Activated naive CD4-positive, alpha-beta T cell treated with anti-CD3 and anti-CD28 coated beads for 36 hours (primary cell): Measurements from ENCODE around the gene PCNX1. TPM values are rescaled to one million over a fixed set of nuclear protein-coding genes. Genes with fewer than 3 reads are reported as not detected.
"Not testable (repeated sequence)": the region's sequence is repeated elsewhere in the genome, so short reads cannot be mapped to it uniquely, and the experiment has no call there.

Source experiments
- CTCF ChIA-PET: fragments of 350-600 bp; sonication (Branson Sonifier 250); formaldehyde crosslinking; loops from one replicate; lab custom pipeline; 2021; ENCODE audit warnings: antibody characterized with exemption; lab: Charles Lee
- DNase-seq: peaks from one replicate; pipeline ENCODE4 v3.0.0-alpha.2; 2020
- H3K27ac Mint-ChIP-seq: one replicate; pipeline ENCODE4 v1.8.0; 2021; ENCODE audit warnings: mild to moderate bottlenecking, mixed read lengths
- H3K27me3 Mint-ChIP-seq: one replicate; pipeline ENCODE4 v1.8.0; 2021; ENCODE audit warnings: low read depth, mixed read lengths
- H3K36me3 Mint-ChIP-seq: one replicate; pipeline ENCODE4 v1.8.0; 2021; ENCODE audit warnings: low read depth, mixed read lengths
- H3K4me1 Mint-ChIP-seq: one replicate; pipeline ENCODE4 v1.8.0; 2021; ENCODE audit warnings: low read depth, mixed read lengths
- H3K4me3 Mint-ChIP-seq: one replicate; pipeline ENCODE4 v1.8.0; 2021; ENCODE audit warnings: mild to moderate bottlenecking, moderate library complexity, mixed read lengths
- H3K9me3 Mint-ChIP-seq: one replicate; pipeline ENCODE4 v1.8.0; 2021; ENCODE audit warnings: mixed read lengths
- intact Hi-C: fragments of 100-400 bp; cut with micrococcal nuclease; formaldehyde crosslinking; loops from one replicate; pipeline ENCODE4 v1.15.1; 2023
- total RNA-seq, 2 experiments: library from RNA; stranded (reverse); gene quantifications; one replicate each; pipeline ENCODE4 v1.2.3, GENCODE V29; 2021

The PCNX1 gene
- 10 to 100 TPM; 51.9 to 63.1 TPM for total RNA-seq

DNA sequence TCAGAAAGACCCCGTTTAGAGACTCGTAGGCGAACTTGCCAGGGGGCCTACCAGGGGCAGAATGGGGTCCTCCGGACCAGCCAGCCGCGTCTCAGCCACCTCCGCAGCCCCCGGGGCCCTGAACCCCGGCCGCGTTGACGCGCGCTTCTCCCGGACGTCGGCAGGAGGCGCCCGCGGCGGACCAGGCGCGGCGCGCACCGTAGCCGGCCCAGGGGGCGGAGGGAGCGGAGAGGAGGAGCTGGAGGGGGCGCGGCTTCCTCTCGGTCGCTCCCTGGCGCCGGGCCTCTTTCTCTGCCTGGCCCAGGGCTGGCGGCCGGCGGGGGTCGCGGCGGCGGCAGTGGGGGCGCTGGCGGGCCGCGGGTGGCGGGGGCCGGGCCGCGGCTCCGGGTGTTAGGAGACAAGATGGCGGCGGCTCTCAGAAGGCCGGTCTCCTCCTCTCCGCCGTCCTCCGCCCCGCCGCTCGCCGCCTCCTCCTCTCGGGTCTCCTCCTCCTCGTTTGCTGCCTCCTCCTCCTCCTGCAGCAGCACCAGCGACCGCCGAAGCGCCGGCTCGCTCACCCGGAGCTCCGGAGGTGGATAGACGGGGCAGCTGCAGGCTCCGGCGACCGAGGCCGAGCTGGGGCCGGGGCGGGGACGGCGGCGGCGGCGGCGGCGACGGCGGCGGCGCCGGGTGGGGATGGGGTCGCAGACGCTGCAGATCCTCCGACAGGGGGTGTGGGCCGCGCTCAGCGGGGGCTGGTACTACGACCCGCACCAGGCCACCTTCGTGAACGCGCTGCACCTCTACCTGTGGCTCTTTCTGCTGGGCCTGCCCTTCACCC, at the start of gene PCNX1:
PCNX1 (plus strand) TSS at position 284 of the 820 bp plus-strand sequence; CDS start at position 676, 392 bp downstream.
- H3K4me1 Mint-ChIP-seq, result peaks cover 74% of the 10 kb centered on the region
- peak within 1 kb of the TSS; percentile 81 for H3K4me3 Mint-ChIP-seq
- peak within 1 kb of the TSS; percentile 91 for H3K27ac Mint-ChIP-seq
- H3K36me3 Mint-ChIP-seq, result peaks cover 10% of the 10 kb centered on the region
- intact Hi-C loops, result loop anchor here (1.0 to 5.0 kb wide), 9 partner anchors 20 to 415 kb away; partner anchors contain the start of genes MED6 and SIPA1L1
- H3K9me3 Mint-ChIP-seq, result no peaks in the 10 kb centered on the region
- DNase-seq, result peak; percentile 87
- CTCF ChIA-PET, result interaction anchor here (0.6 to 6.7 kb wide), 26 partner anchors 10 to 883 kb away, joined by 3 to 84 read pairs (median 5); no protein-coding TSS in a partner anchor
- H3K27me3 Mint-ChIP-seq, result no peaks in the 10 kb centered on the region

DNA sequence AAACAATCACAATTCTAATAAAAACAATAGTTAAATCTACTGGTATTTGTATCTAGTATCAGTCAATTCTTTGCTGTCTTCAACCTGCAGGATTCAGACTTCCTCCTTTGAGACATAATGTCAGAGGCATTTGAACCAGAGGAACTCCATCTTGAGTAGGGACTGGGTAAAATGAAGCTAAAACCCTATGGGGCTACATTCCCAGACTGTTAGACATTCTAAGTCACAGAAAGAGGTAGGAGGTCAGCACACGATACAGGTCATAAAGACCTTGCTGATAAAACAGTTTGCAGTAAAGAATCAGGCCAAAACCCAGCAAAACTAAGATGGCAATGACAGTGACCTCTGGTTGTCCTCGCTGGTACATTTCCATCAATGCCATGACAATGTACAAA, 49.8 kb upstream of the PCNX1 start:
- CTCF ChIA-PET, result no interaction called here

DNA sequence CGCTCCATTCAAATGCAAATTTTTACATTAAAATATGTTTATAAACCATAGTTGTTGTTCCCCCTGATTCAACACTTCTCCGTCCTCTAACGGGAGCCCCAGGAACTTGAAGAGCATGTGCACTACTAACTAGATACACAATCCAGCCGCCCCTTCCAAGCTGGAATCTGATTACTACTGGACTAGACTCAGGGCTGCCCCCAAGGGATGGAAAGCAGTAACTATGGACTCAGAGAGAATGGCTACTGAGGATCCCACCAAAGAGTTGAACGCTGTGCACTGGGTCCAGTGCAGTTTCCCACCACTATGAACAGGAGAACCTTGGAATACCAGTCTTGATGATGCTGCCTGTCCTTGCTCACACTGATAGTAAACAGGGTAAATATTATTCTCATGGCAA, 48.6 kb upstream of the PCNX1 start:
- Mint-ChIP-seq H3K4me3 (no peak overlapping the region), H3K4me1 (peaks cover 8% of the 10 kb centered on the region), H3K9me3 (no peaks in the 10 kb centered on the region), H3K27ac (no peak overlapping the region), H3K36me3 (no peaks in the 10 kb centered on the region), H3K27me3 (no peaks in the 10 kb centered on the region)
- no peak for DNase-seq
- intact Hi-C loops, result no loop called here
- CTCF ChIA-PET, result interaction anchor here (0.7 kb wide), 1 partner anchor 15 kb away, joined by 3 read pairs; no protein-coding TSS in a partner anchor

More for the DNA sequence above, 49.8 kb upstream of the PCNX1 start:
- H3K4me1 Mint-ChIP-seq, result peaks cover 8% of the 10 kb centered on the region
- H3K36me3 Mint-ChIP-seq, result no peaks in the 10 kb centered on the region
- intact Hi-C loops, result loop anchor here (2.0 kb wide), 1 partner anchor 29 kb away; no protein-coding TSS in a partner anchor
- H3K27me3 Mint-ChIP-seq, result no peaks in the 10 kb centered on the region
- H3K9me3 Mint-ChIP-seq, result no peaks in the 10 kb centered on the region
- no peak overlapping the region for H3K27ac Mint-ChIP-seq
- H3K4me3 Mint-ChIP-seq, result no peak overlapping the region
- no peak for DNase-seq

DNA sequence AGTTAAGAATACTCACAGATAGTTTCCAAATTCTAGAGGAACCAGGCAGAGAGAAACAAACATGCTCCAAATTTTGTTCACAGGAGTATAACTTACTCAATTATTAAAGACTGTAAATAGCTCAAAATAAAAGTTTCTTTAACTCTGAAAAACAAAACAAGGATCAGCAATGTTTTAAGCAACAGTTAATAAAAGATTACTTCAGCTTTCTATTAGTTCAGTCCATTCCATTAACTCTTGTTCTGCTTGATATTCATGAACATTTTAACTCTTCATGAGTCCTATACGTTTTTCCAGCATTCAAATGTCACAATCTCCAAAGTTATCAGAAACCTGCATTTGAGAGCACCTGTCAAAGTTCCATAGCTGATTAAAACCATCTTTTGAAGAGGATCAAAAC, 40.3 kb upstream of the PCNX1 start:
- H3K27me3 Mint-ChIP-seq, intact Hi-C loops, H3K4me3 Mint-ChIP-seq, H3K27ac Mint-ChIP-seq, H3K4me1 Mint-ChIP-seq, DNase-seq, H3K36me3 Mint-ChIP-seq: not testable (repeated sequence)
- CTCF ChIA-PET, result interaction anchor here (0.8 to 1.2 kb wide), 2 partner anchors 35 to 49 kb away, joined by 3 to 5 read pairs; no protein-coding TSS in a partner anchor
- H3K9me3 Mint-ChIP-seq, result peaks cover 19% of the 10 kb centered on the region

GRCh38 chr14:70871001-70871400, 36.3 kb upstream of the PCNX1 start:
- peaks cover 8% of the 10 kb centered on the region for H3K36me3 Mint-ChIP-seq
- H3K27ac Mint-ChIP-seq, result no peak overlapping the region
- H3K27me3 Mint-ChIP-seq, result no peaks in the 10 kb centered on the region
- intact Hi-C loops, result loop anchor here (5.0 kb wide), 1 partner anchor 36 kb away; the partner anchor contains the start of gene PCNX1
- H3K9me3 Mint-ChIP-seq, result peaks cover 19% of the 10 kb centered on the region
- H3K4me1 Mint-ChIP-seq, result peaks cover 20% of the 10 kb centered on the region
- no peak overlapping the region for H3K4me3 Mint-ChIP-seq
- no peak for DNase-seq
- CTCF ChIA-PET, result interaction anchor here (1.1 to 1.7 kb wide), 2 partner anchors 35 to 53 kb away, joined by 4 to 11 read pairs; no protein-coding TSS in a partner anchor

DNA sequence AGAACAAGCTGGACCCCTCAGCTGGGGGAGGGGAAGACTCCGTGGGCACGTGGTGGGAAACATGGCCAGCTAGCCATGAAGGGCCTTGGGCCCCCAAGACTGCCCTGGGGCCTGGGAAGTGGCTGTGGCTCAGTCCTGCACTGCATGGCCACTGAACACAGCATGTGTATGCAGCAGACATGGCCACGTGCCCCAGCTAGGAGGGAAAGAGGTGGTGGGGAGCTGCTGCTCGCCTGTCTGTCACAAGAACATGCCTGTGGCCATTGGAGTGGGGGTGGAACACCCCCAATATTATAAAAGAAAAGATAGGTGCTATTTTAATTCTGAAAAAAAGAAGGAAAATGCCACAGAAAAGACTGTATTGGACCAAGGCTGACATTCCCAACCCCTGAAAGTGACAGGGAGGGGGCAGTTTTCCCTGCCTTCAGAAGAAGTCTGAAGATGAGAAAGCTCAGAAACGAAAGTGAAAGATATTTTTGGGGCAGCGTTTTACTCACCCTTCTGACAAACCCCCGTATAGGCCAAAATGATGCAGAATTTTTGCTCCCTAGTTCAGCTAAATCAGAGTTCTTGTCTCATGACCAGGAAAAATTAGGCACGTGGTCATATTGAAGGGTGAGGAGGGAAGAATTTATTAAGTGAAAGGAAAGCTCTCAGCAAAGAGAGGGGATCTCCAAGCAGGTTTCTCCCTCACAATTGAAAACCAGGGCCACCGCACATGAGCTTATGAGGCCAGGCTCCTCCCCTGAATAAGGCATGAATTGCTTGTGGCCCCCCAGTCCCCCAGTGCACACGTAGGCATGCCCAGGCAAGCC, 35.2 kb upstream of the PCNX1 start:
- no peak for DNase-seq
- peak overlapping the region; percentile 59 for H3K27ac Mint-ChIP-seq
- H3K36me3 Mint-ChIP-seq, result peaks cover 8% of the 10 kb centered on the region
- H3K9me3 Mint-ChIP-seq, result peaks cover 17% of the 10 kb centered on the region
- H3K4me1 Mint-ChIP-seq, result peaks cover 20% of the 10 kb centered on the region
- peak overlapping the region; percentile 58 for H3K4me3 Mint-ChIP-seq
- no peaks in the 10 kb centered on the region for H3K27me3 Mint-ChIP-seq
- CTCF ChIA-PET, result interaction anchor here (0.7 to 1.7 kb wide), 6 partner anchors 11 to 387 kb away, joined by 3 to 11 read pairs (median 4); no protein-coding TSS in a partner anchor
- intact Hi-C loops, result loop anchor here (1.0 to 5.0 kb wide), 2 partner anchors 14 to 35 kb away; partner anchors contain the start of gene PCNX1

GRCh38 chr14:70872678-70873020, 34.6 kb upstream of the PCNX1 start:
- H3K36me3 Mint-ChIP-seq, result peaks cover 8% of the 10 kb centered on the region
- intact Hi-C loops, result loop anchor here (1.0 to 5.0 kb wide), 2 partner anchors 14 to 35 kb away; partner anchors contain the start of gene PCNX1
- peak overlapping the region; percentile 59 for H3K27ac Mint-ChIP-seq
- peak overlapping the region; percentile 58 for H3K4me3 Mint-ChIP-seq
- H3K9me3 Mint-ChIP-seq, result peaks cover 16% of the 10 kb centered on the region
- DNase-seq, result no peak
- H3K27me3 Mint-ChIP-seq, result no peaks in the 10 kb centered on the region
- CTCF ChIA-PET, result interaction anchor here (1.0 to 1.7 kb wide), 5 partner anchors 11 to 82 kb away, joined by 3 to 11 read pairs (median 4); no protein-coding TSS in a partner anchor
- H3K4me1 Mint-ChIP-seq, result peaks cover 20% of the 10 kb centered on the region

DNA sequence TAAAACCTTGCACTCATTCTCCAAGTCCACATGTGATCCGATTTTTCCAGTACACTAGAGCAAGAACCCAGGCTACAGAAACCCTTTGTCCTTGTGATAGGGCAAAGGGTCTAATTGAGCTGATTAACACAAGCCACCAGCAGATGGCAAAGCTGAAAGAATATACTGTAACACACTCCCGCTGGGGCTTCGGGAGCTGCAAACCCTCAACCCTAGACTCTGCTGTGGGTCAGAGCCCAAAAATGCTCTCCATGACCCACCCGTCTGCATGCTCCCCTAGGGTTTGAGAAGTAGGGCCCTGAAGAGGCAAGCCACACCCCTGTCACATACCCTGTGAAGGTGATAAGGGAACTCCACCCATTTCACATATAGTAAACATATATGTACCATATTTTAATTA, 33.6 kb upstream of the PCNX1 start:
- Mint-ChIP-seq H3K27me3 (no peaks in the 10 kb centered on the region), H3K27ac (no peak overlapping the region), H3K4me3 (no peak overlapping the region), H3K9me3 (peaks cover 16% of the 10 kb centered on the region), H3K4me1 (peaks cover 20% of the 10 kb centered on the region), H3K36me3 (peaks cover 6% of the 10 kb centered on the region)
- intact Hi-C loops, result loop anchor here (5.0 kb wide), 1 partner anchor 34 kb away; the partner anchor contains the start of gene PCNX1
- CTCF ChIA-PET, result interaction anchor here (0.7 to 2.3 kb wide), 6 partner anchors 9 to 82 kb away, joined by 3 to 9 read pairs (median 4); partner anchors contain the start of gene PCNX1
- DNase-seq, result peak; percentile 32

- H3K27me3 Mint-ChIP-seq, H3K36me3 Mint-ChIP-seq, H3K9me3 Mint-ChIP-seq, H3K4me3 Mint-ChIP-seq, H3K27ac Mint-ChIP-seq, CTCF ChIA-PET, DNase-seq, intact Hi-C loops: not testable (repeated sequence)
- H3K4me1 Mint-ChIP-seq, result peaks cover 20% of the 10 kb centered on the region
Observed at GRCh38 chr14:70875811-70876460, 31.3 kb upstream of the PCNX1 start.

GRCh38 chr14:70879448-70879847, 27.8 kb upstream of the PCNX1 start:
- DNase-seq, result no peak
- Mint-ChIP-seq H3K36me3 (no peaks in the 10 kb centered on the region), H3K4me1 (peaks cover 31% of the 10 kb centered on the region), H3K4me3 (no peak overlapping the region), H3K27me3 (peaks cover 2% of the 10 kb centered on the region), H3K9me3 (no peaks in the 10 kb centered on the region), H3K27ac (no peak overlapping the region)
- CTCF ChIA-PET, result interaction anchor here (1.2 to 9.7 kb wide), 2 partner anchors 26 to 62 kb away, joined by 3 to 84 read pairs; partner anchors contain the start of gene PCNX1
- intact Hi-C loops, result no loop called here

DNA sequence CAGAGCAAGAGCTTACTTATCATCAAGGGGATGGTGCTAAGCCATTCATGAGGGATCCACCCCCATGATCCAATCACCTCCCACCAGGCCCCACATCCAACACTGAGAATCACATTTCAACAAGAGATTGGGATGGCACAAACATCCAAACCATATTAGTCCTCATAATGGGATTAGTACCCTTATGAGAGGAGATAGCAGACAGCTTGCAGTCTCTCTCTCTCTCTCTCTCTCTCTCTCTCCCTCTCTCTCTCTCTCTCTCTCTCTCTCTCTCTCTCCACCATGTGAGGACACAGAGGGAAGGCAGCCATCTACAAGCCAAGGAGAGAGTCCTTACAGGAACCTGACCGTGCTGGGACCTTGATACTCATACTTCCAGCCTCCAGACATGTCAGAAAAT, 26.4 kb upstream of the PCNX1 start:
- not testable (repeated sequence) for H3K27me3 Mint-ChIP-seq, H3K27ac Mint-ChIP-seq, H3K9me3 Mint-ChIP-seq, H3K4me3 Mint-ChIP-seq, DNase-seq, H3K36me3 Mint-ChIP-seq
- peaks cover 46% of the 10 kb centered on the region for H3K4me1 Mint-ChIP-seq
- intact Hi-C loops, result loop anchor here (10.0 kb wide), 1 partner anchor 444 kb away; the partner anchor contains the start of gene SIPA1L1
- CTCF ChIA-PET, result interaction anchor here (0.6 to 9.7 kb wide), 6 partner anchors 17 to 92 kb away, joined by 3 to 84 read pairs (median 4); partner anchors contain the start of gene PCNX1
